Aorta (tissue), 5 donors: ENCODE measurements around the gene KDF1. TPM values are rescaled to one million over a fixed set of nuclear protein-coding genes. Genes with fewer than 3 reads are reported as not detected.

Source experiments
- ATAC-seq: fragments of 200-7000 bp; cut with Tn5 transposase; one replicate; pipeline ENCODE4 v1.9.1; 2022; ENCODE audit warnings: moderate library complexity; ENCODE audit not compliant: low FRiP score
- DNase-seq, 2 donors: peaks; one replicate each; pipeline ENCODE4 v3.0.0-alpha.2; 2020
- H3K27ac ChIP-seq, 2 donors: one replicate each; pipeline ENCODE4 v1.5.1; 2013; ENCODE audit warnings: low read length in 2 of 2, mild to moderate bottlenecking in 2 of 2, moderate library complexity in 2 of 2, control low read depth in 1 of 2, inconsistent platforms in 1 of 2, low read depth in 1 of 2
- H3K27me3 ChIP-seq, 2 donors: one replicate each; pipeline ENCODE4 v1.6.1; 2013; ENCODE audit warnings: control low read depth in 1 of 2, low read length in 1 of 2, mild to moderate bottlenecking in 1 of 2, moderate library complexity in 1 of 2; ENCODE audit not compliant: insufficient read depth in 2 of 2, control insufficient read depth in 1 of 2
- H3K36me3 ChIP-seq, 2 donors: one replicate each; pipeline ENCODE4 v1.6.1; 2013; ENCODE audit warnings: control low read depth in 1 of 2, low read length in 1 of 2, mild to moderate bottlenecking in 1 of 2; ENCODE audit not compliant: insufficient read depth in 2 of 2, control insufficient read depth in 1 of 2
- H3K4me1 ChIP-seq, 2 donors: one replicate each; pipeline ENCODE4 v1.6.1; 2013; ENCODE audit warnings: low read length in 2 of 2, control low read depth in 1 of 2, mild to moderate bottlenecking in 1 of 2, moderate library complexity in 1 of 2; ENCODE audit not compliant: insufficient read depth in 2 of 2, control insufficient read depth in 1 of 2
- H3K4me3 ChIP-seq, 2 donors: one replicate each; pipeline ENCODE4 v1.5.1; 2013; ENCODE audit warnings: low read length in 2 of 2, control low read depth in 1 of 2, mild to moderate bottlenecking in 1 of 2
- H3K9me3 ChIP-seq: one replicate; pipeline ENCODE4 v1.6.1; 2013; ENCODE audit warnings: mild to moderate bottlenecking, low read length; ENCODE audit not compliant: control insufficient read depth
- WGBS, 2 donors: extraction: QIAGEN DNeasy Blood & Tissue Kit; methylation state at CpG; one replicate each; pipeline ENCODE4 v1.1.7; 2013; 5-methylcytosine and 5-hydroxymethylcytosine counted together
- intact Hi-C, 2 donors: fragments of 100-400 bp; cut with DNase I; formaldehyde crosslinking; loops; one replicate each; pipeline versions ENCODE4 v1.14.2 to v1.15.0; 2022
- polyA plus RNA-seq, 2 donors: library from polyadenylated mRNA; stranded (reverse); fragments of 200-250 nt; gene quantifications; one replicate each; pipeline ENCODE4 v1.2.3, GENCODE V29; 2013
- total RNA-seq, 2 donors: library from RNA; stranded (reverse); fragmentation: NEBNext Ultra II Directional; extraction: Animal tissue kit (Norgen Biotek cat#: 25700); gene quantifications; one replicate each; pipeline ENCODE4 v1.2.1, GENCODE V29; 2021
- donor health status: healthy with polysubstance abuse.
- donor health status: Bipolar disorder and iron deficiency.
- donor health status: DM: no; HTN: no; CAD: no.
- donor health status: DM: no; HTN: no; CAD: no.
- donor health status: DM: yes; HTN: yes; CAD: no.

The KDF1 gene
- total and polyA plus RNA-seq, 4 donors = 0.23 to 1.6 TPM; not detected in 2

- Histone ChIP-seq H3K27ac (no peak overlapping the region), H3K9me3 (no peaks in the 10 kb centered on the region), H3K27me3 (no peaks in the 10 kb centered on the region), H3K4me1 (no peaks in the 10 kb centered on the region), H3K4me3 (no peak overlapping the region), H3K36me3 (no peaks in the 10 kb centered on the region)
- ATAC-seq (no peak), DNase-seq (no peak)
- intact Hi-C loops = no loop called here
- 61 to 72% methylated on average over 8 of the region's 8 CpGs for WGBS, 2 donors
Observed at GRCh38 chr1:26984291-26984690, 24.0 kb upstream of the KDF1 start.

GRCh38 chr1:26983863-26984262 is 23.6 kb upstream of the KDF1 start:
- no peaks in the 10 kb centered on the region for H3K4me1 ChIP-seq
- no peaks in the 10 kb centered on the region for H3K36me3 ChIP-seq
- H3K27ac ChIP-seq = no peak overlapping the region
- no peaks in the 10 kb centered on the region for H3K27me3 ChIP-seq
- H3K9me3 ChIP-seq = no peaks in the 10 kb centered on the region
- 17 to 32% methylated on average over 5 of the region's 5 CpGs for WGBS, 2 donors
- ATAC-seq (no peak), DNase-seq (no peak)
- intact Hi-C loops = no loop called here
- H3K4me3 ChIP-seq = no peak overlapping the region

DNA sequence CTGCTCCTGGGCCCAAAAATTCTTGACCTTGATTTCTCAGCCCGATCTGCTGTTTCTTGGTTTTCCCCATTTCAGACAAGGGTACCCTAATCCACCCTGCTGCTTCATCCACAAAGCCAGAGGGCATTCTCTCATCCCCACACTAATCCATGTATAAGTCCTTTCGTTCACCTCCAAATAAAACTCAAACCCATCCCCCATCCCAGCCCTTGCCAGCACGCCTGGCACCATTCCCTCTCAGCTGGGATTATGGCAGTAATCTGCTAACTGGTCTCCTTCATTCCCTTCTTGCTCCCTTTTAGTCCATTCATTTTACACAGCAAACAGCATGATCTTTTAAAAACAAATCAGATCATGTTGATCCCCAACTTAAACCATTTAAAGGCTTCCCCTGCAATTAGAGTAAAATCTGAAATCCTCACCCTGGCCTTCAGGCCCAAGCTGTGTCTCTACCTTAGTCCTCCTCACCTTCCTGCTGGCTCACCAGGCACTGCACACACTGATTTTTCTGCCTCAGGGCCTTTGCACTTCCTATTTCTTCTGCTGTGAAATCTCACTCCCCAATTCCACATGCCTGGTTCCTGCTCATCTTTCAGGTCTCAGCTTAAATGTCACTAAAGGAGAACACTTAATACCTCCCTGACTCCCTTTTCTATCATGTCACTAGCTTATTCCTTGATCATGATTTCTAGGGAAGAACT is 21.0 kb upstream of the KDF1 start:
- no peaks in the 10 kb centered on the region for H3K27me3 ChIP-seq
- intact Hi-C loops = no loop called here
- ATAC-seq (no peak), DNase-seq (no peak)
- H3K27ac ChIP-seq = no peak overlapping the region
- H3K36me3 ChIP-seq = no peaks in the 10 kb centered on the region
- no peaks in the 10 kb centered on the region for H3K4me1 ChIP-seq
- WGBS, 2 donors = 56 to 57% methylated on average over 3 of the region's 3 CpGs
- H3K9me3 ChIP-seq = no peaks in the 10 kb centered on the region
- H3K4me3 ChIP-seq = no peak overlapping the region

GRCh38 chr1:26978901-26979300 is 18.6 kb upstream of the KDF1 start:
- Histone ChIP-seq H3K27me3 (no peaks in the 10 kb centered on the region), H3K36me3 (no peaks in the 10 kb centered on the region), H3K27ac (no peak overlapping the region), H3K9me3 (no peaks in the 10 kb centered on the region), H3K4me1 (no peaks in the 10 kb centered on the region), H3K4me3 (no peak overlapping the region)
- DNase-seq (no peak), ATAC-seq (no peak)
- WGBS, 2 donors = 74 to 85% methylated on average over 2 of the region's 2 CpGs
- intact Hi-C loops = no loop called here

GRCh38 chr1:26976621-26977510 is 16.6 kb upstream of the KDF1 start:
- Histone ChIP-seq H3K27ac (no peak overlapping the region), H3K4me3 (no peak overlapping the region), H3K4me1 (no peaks in the 10 kb centered on the region), H3K27me3 (no peaks in the 10 kb centered on the region), H3K36me3 (no peaks in the 10 kb centered on the region), H3K9me3 (no peaks in the 10 kb centered on the region)
- ATAC-seq (no peak), DNase-seq (no peak)
- intact Hi-C loops = no loop called here
- 87 to 90% methylated on average over 3 of the region's 3 CpGs for WGBS, 2 donors

GRCh38 chr1:26972821-26973220 is 12.6 kb upstream of the KDF1 start:
- H3K4me1 ChIP-seq = no peaks in the 10 kb centered on the region
- H3K27ac ChIP-seq = no peak overlapping the region
- H3K36me3 ChIP-seq = no peaks in the 10 kb centered on the region
- ATAC-seq (no peak), DNase-seq (no peak)
- H3K9me3 ChIP-seq = no peaks in the 10 kb centered on the region
- WGBS, 2 donors = 91 to 95% methylated on average over 4 of the region's 4 CpGs
- no peak overlapping the region for H3K4me3 ChIP-seq
- H3K27me3 ChIP-seq = no peaks in the 10 kb centered on the region
- intact Hi-C loops = no loop called here

GRCh38 chr1:26972390-26972789 is 12.1 kb upstream of the KDF1 start:
- Histone ChIP-seq H3K9me3 (no peaks in the 10 kb centered on the region), H3K4me1 (no peaks in the 10 kb centered on the region), H3K27me3 (no peaks in the 10 kb centered on the region), H3K27ac (no peak overlapping the region), H3K4me3 (no peak overlapping the region), H3K36me3 (no peaks in the 10 kb centered on the region)
- WGBS, 2 donors = 44 to 47% methylated on average over 6 of the region's 6 CpGs
- DNase-seq (no peak), ATAC-seq (no peak)
- intact Hi-C loops = no loop called here

- Histone ChIP-seq H3K27me3 (no peaks in the 10 kb centered on the region), H3K9me3 (no peaks in the 10 kb centered on the region), H3K36me3 (no peaks in the 10 kb centered on the region), H3K4me1 (no peaks in the 10 kb centered on the region), H3K27ac (no peak overlapping the region), H3K4me3 (no peak overlapping the region)
- DNase-seq = no peak
- WGBS, 2 donors = 71 to 72% methylated on average over 3 of the region's 3 CpGs
- intact Hi-C loops = no loop called here
- ATAC-seq = no peak
Observed at GRCh38 chr1:26971590-26971989, 11.3 kb upstream of the KDF1 start.

- Histone ChIP-seq H3K9me3 (no peaks in the 10 kb centered on the region), H3K36me3 (no peaks in the 10 kb centered on the region), H3K4me3 (no peak overlapping the region), H3K27ac (no peak overlapping the region), H3K4me1 (no peaks in the 10 kb centered on the region), H3K27me3 (no peaks in the 10 kb centered on the region)
- ATAC-seq (no peak), DNase-seq (no peak)
- 34% methylated on average over 7 of the region's 7 CpGs for WGBS, 2 donors
- intact Hi-C loops = no loop called here
Observed at GRCh38 chr1:26970810-26971209, 10.5 kb upstream of the KDF1 start.
